Measurements from ENCODE around the gene GORASP1. TPM values are rescaled to one million over a fixed set of nuclear protein-coding genes. Genes with fewer than 3 reads are reported as not detected.

Gene GORASP1
- total and polyA plus RNA-seq, 4 donors, result 11.8 to 39.4 (median 19.3) TPM

DNA sequence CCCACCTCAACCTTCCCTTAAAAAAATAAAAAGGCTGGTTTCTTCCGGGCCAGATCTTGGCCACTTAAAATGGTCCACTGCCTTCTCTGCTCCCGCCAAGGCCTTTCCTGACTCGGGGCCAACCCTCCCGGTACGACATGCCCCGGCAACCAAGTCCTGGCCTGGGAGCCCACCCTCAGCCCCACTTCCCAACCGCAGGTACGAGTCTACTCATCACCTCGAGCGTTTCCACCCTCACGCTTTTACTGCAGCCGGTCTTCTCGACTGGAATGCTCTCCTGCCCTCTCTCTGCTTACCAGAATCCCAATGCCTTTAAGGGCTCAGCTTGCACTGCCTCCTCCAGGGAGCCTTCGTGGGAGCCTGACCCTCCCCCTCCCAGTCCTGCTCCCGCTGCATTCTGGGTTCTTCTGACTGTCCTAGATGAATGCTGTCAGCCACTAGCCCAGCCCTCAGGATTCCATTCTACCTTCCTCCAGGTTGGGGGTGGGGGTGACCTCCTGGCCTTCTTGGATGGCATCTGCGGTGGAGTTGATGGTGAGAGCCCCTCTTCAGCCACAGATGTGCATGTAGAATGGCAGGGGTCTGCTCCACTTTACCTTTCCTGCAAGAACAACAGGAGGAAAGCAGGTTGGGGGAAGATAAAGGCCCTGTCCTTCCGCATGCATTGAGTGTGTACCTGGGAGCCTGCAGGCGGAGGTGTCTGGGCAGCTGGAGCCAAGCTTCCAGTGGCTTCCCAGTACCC is 47.0 kb upstream of the GORASP1 start (continued):
- TF ChIP-seq, protein P1, sequence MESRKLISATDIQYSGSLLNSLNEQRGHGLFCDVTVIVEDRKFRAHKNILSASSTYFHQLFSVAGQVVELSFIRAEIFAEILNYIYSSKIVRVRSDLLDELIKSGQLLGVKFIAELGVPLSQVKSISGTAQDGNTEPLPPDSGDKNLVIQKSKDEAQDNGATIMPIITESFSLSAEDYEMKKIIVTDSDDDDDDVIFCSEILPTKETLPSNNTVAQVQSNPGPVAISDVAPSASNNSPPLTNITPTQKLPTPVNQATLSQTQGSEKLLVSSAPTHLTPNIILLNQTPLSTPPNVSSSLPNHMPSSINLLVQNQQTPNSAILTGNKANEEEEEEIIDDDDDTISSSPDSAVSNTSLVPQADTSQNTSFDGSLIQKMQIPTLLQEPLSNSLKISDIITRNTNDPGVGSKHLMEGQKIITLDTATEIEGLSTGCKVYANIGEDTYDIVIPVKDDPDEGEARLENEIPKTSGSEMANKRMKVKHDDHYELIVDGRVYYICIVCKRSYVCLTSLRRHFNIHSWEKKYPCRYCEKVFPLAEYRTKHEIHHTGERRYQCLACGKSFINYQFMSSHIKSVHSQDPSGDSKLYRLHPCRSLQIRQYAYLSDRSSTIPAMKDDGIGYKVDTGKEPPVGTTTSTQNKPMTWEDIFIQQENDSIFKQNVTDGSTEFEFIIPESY (IDR thresholded peaks at IDR 0.05), result no peak
- TF ChIP-seq JUND (IDR thresholded peaks at IDR 0.05) (no peak), GABPA (IDR thresholded peaks at IDR 0.05 in 1 of 2, conservative IDR thresholded peaks at IDR 0.05 in 1 of 2) (no peak), RAD21 (IDR thresholded peaks at IDR 0.05) (peak in 1 of 2 donors; percentile 4)
- TF ChIP-seq, protein P2, sequence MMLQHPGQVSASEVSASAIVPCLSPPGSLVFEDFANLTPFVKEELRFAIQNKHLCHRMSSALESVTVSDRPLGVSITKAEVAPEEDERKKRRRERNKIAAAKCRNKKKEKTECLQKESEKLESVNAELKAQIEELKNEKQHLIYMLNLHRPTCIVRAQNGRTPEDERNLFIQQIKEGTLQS (IDR thresholded peaks at IDR 0.05), result no peak

DNA sequence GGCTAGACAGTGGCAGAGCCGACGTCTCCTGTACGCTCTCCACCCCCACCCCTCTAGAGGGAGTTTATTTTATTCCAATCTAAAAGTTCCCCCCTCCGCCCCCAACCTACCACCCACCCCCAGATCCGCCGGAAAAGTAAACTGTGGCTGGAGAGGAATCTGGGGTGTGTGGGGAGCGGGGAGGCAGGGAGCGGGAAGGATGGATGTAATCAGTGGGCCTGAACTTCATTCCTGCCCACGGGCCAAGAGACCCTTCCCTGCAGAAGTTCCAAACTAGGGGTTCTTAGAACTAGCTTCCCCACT is 46.5 kb upstream of the GORASP1 start:
- Histone ChIP-seq H3K36me3 (ENCODE audit: control insufficient read depth in 4 of 4, insufficient read depth in 3 of 4, low read depth in 1 of 4, low read length in 3 of 4) (peaks cover 0 to 2% (median 0%) of the 10 kb centered on the region in 4 donors), H3K4me1 (ENCODE audit: control insufficient read depth in 4 of 4, insufficient read depth in 4 of 4, low read length in 3 of 4) (peaks cover 10 to 44% (median 29%) of the 10 kb centered on the region in 4 donors), H3K27me3 (ENCODE audit: control insufficient read depth in 4 of 4, insufficient read depth in 4 of 4, low read length in 3 of 4) (no peaks in the 10 kb centered on the region), H3K9me3 (ENCODE audit: control insufficient read depth in 4 of 4, low read length in 3 of 4) (no peaks in the 10 kb centered on the region), H3K27ac (ENCODE audit: low read depth in 1 of 2, low read length in 2 of 2) (peak overlapping the region; percentile 33 to 83), H3K9ac (ENCODE audit: low read depth in 1 of 2, low read length in 2 of 2) (no peak overlapping the region), H3K4me3 (ENCODE audit: low read depth in 1 of 3, low read length in 3 of 3) (peak overlapping the region; percentile 23 to 83 (median 39))
- WGBS, result 26% methylated on average over 9 of the region's 9 CpGs
- TF ChIP-seq JUND (IDR thresholded peaks at IDR 0.05), result no peak
- TF ChIP-seq, protein P1 (IDR thresholded peaks at IDR 0.05), result no peak
- no peak for DNase-seq (ENCODE audit: low spot score)

DNA sequence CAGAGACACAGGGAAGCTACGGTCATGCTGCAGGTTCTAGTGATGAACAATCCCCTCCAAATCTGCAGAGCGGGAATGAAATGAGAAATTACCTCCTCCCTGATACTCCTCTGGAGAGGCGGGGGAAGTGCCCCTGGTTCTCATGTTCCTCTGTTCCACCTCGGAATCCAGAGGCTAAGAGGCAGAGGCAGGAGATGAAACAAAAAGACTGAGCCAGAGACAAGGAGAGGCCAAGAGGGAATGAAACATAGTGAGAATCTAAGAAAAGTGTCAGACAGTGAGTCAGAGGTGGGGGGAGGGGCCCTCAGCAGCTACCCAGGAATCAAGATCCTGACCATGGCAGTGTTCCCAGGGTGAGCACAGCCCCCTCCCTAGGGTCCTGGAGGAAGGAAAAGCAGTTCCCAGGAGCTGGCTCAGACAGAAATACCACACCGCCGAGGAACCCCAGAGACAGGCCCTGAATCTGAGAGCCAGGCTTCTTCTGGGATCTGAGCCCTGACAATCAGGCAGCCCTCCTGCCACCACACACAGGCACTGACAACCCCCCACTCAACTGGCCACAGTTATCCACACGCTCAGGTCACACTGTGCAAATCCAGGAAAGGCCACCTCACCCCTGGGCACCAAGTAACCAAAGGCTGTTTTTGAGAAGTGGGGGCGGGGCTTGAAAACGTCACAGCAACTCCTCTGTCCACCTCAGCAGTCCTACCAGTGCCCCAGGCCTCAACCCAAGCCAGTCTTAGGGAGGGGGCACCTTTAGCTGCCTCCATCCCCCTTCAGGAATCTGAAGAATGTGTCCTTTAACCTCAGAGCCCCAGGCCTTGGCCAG is 43.6 kb upstream of the GORASP1 start:
- peak; percentile 49 for DNase-seq (ENCODE audit: low spot score)
- Histone ChIP-seq H3K4me3 (ENCODE audit: low read depth in 1 of 3, low read length in 3 of 3) (peak overlapping the region; percentile 83 to 100 (median 91)), H3K4me1 (ENCODE audit: control insufficient read depth in 4 of 4, insufficient read depth in 4 of 4, low read length in 3 of 4) (peaks cover 29 to 73% (median 52%) of the 10 kb centered on the region in 4 donors), H3K9ac (ENCODE audit: low read depth in 1 of 2, low read length in 2 of 2) (peak overlapping the region; percentile 88 to 97), H3K27me3 (ENCODE audit: control insufficient read depth in 4 of 4, insufficient read depth in 4 of 4, low read length in 3 of 4) (no peaks in the 10 kb centered on the region), H3K36me3 (ENCODE audit: control insufficient read depth in 4 of 4, insufficient read depth in 3 of 4, low read depth in 1 of 4, low read length in 3 of 4) (peaks cover 0 to 10% (median 1%) of the 10 kb centered on the region in 4 donors), H3K27ac (ENCODE audit: low read depth in 1 of 2, low read length in 2 of 2) (peak overlapping the region; percentile 99), H3K9me3 (ENCODE audit: control insufficient read depth in 4 of 4, low read length in 3 of 4) (no peaks in the 10 kb centered on the region)
- 44% methylated on average over 9 of the region's 9 CpGs for WGBS
- TF ChIP-seq NR2F2 (IDR thresholded peaks at IDR 0.05), result peak; percentile 62
- TF ChIP-seq, protein P3, sequence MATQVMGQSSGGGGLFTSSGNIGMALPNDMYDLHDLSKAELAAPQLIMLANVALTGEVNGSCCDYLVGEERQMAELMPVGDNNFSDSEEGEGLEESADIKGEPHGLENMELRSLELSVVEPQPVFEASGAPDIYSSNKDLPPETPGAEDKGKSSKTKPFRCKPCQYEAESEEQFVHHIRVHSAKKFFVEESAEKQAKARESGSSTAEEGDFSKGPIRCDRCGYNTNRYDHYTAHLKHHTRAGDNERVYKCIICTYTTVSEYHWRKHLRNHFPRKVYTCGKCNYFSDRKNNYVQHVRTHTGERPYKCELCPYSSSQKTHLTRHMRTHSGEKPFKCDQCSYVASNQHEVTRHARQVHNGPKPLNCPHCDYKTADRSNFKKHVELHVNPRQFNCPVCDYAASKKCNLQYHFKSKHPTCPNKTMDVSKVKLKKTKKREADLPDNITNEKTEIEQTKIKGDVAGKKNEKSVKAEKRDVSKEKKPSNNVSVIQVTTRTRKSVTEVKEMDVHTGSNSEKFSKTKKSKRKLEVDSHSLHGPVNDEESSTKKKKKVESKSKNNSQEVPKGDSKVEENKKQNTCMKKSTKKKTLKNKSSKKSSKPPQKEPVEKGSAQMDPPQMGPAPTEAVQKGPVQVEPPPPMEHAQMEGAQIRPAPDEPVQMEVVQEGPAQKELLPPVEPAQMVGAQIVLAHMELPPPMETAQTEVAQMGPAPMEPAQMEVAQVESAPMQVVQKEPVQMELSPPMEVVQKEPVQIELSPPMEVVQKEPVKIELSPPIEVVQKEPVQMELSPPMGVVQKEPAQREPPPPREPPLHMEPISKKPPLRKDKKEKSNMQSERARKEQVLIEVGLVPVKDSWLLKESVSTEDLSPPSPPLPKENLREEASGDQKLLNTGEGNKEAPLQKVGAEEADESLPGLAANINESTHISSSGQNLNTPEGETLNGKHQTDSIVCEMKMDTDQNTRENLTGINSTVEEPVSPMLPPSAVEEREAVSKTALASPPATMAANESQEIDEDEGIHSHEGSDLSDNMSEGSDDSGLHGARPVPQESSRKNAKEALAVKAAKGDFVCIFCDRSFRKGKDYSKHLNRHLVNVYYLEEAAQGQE (IDR thresholded peaks at IDR 0.05), result no peak
- peak; percentile 73 to 79 for TF ChIP-seq JUND (IDR thresholded peaks at IDR 0.05)
- TF ChIP-seq RAD21 (IDR thresholded peaks at IDR 0.05), result peak in 1 of 2 donors; percentile 9
